ENCODE data around the gene ADGRV1.
"Not testable (repeated sequence)": the region's sequence is repeated elsewhere in the genome, so short reads cannot be mapped to it uniquely, and the experiment has no call there.

ADGRV1 gene

DNA sequence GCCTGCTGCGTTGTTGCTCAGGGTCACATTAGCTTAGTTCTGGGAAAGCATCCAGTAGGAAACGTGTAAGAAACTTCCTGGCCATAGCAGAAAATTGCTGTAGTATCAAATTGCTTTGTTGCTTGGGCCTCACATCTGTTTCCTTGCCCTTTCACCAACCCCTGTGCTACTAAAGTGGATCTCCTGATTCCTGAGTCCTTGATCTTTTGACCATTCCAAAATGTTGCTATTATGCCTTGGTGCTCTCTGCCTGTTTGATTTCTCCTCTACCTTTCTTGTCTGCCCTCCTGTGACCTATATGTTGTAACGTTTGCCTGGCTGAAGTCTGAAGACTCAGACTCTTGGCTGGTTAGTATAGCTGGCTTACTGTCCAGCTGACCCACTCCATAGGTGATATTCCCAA is 350.5 kb downstream of the ADGRV1 start:
- no peak for DNase-seq (ENCODE audit: low read depth)

GRCh38 chr5:90909940-90910339 is 351.3 kb downstream of the ADGRV1 start:
- no peak for DNase-seq (ENCODE audit: low read depth)

DNA sequence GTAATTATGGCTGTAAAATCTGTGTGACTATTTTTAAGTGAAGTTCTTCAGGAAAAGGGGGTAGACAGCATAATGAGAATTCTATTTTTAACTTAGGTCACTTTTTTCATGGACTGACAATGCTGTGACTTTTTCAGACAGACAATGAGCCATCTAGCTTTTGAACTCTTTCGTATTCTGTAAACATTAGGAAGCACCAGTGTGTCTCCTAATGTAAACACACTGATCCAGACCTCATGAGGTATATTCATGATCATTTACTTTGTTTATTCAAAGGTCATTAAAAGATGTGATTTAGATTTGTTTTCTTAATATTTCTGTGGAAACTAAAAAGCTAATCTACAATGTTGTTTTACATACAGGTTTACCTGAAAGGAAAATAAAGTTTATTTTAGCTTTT is 352.6 kb downstream of the ADGRV1 start:
- DNase-seq (ENCODE audit: low read depth) = no peak

GRCh38 chr5:90912476-90912875 is 353.9 kb downstream of the ADGRV1 start:
- DNase-seq (ENCODE audit: low read depth) = no peak

GRCh38 chr5:90915393-90915792 is 356.8 kb downstream of the ADGRV1 start:
- DNase-seq (ENCODE audit: low read depth) = no peak

DNA sequence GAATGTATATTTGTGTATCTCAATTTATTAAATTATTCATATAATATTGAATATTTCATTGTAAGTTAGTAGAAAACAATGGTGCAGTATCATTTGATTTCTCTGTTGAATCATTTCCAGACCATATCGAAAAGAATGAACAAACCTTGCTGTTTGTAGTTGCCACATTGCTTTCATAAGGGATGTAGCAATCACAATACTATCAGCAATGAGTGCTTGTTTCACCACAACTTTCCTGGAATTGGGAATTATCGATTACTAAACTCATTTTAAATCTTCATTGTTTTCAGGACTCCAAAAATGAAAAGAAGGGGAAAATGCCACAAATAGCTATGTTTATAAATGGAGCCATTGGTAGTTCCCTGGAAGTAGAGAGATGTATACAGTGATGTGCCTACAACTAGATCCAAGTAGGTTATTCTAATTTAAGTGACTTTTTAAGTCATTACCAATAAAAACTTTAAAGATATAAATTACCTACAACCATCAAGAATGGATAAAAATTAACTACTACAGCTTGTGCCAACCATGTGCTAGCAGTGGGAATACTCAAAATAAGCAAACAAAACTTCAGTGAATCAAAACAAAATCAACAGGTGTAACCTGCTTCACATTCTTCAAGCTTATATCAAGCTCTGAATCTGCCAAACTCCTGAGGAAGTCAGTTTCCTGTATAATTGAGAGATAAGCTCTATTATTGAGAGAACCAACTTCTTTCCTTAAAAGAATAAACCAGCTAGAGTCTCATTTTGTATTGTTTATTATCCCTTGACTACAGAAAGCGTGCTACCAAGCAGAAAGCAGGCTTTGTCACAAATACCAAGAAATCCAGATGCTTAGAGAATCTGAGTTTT is 358.6 kb downstream of the ADGRV1 start:
- DNase-seq (ENCODE audit: low read depth) = no peak

DNA sequence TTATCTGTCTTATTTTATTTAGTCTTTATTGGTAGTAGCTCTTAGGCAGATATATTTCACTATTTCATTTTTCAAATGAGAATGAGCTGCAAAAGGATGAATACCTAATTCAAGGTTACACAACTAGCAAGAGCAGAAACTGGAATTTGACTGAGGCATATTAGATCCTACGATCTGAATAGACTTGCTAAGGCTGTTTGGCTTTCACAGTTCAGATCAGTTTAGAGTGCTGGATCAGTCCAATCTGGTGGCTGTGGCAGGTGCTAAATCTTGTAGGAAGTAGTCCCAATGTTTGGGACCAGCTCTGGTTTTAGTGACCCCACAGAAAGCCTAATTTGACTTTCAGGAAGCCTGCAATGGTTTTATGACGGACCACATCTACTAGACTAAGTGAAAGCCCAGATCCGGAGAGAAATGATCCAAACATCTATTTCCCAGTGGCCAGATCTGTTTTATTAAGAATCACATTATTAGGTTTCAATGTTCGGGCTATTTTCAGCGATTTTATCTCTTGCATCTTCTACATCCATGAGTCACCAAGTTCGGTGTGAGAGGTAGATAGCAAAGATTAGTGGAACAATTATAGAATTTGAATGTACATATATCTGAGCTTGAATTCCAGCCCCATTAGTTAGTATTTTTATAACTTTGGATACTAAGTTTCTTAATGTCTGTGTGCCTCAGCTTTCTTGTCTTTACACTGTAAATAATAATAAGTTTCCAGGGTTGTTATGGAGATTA is 359.5 kb downstream of the ADGRV1 start:
- DNase-seq (ENCODE audit: low read depth) = no peak

- no peak for DNase-seq (ENCODE audit: low read depth)
Observed at GRCh38 chr5:90921418-90921973, 362.9 kb downstream of the ADGRV1 start.

DNA sequence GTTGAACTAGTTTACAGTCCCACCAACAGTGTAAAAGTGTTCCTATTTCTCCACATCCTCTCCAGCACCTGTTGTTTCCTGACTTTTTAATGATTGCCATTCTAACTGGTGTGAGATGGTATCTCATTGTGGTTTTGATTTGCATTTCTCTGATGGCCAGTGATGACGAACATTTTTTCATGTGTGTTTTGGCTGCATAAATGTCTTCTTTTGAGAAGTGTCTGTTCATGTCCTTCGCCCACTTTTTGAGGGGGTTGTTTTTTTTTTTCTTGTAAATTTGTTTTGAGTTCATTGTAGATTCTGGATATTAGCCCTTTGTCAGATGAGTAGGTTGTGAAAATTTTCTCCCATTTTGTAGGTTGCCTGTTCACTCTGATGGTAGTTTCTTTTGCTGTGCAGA is 365.6 kb downstream of the ADGRV1 start:
- not testable (repeated sequence) for DNase-seq (ENCODE audit: low read depth)

DNA sequence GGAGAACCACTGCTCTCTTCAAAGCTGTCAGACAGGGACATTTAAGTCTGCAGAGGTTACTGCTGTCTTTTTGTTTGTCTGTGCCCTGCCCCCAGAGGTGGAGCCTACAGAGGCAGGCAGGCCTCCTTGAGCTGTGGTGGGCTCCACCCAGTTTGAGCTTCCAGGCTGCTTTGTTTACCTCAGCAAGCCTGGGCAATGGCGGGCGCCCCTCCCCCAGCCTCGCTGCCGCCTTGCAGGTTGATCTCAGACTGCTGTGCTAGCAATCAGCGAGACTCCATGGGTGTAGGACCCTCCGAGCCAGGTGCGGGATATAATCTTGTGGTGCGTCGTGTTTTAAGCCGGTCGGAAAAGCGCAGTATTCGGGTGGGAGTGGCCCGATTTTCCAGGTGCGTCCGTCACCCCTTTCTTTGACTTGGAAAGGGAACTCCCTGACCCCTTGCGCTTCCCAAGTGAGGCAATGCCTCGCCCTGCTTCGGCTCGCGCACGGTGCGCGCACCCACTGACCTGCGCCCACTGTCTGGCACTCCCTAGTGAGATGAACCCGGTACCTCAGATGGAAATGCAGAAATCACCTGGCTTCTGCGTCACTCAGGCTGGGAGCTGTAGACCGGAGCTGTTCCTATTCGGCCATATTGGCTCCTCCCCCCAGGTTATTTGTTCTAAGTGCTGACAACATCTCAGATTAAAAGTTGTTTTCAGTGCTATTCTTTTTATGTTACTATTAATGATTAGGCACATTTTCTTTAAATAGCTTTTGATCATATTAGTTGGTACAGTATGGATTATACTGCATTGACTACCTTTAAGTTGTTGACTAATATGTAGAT is 370.6 kb downstream of the ADGRV1 start:
- DNase-seq (ENCODE audit: low read depth) = not testable (repeated sequence)

DNA sequence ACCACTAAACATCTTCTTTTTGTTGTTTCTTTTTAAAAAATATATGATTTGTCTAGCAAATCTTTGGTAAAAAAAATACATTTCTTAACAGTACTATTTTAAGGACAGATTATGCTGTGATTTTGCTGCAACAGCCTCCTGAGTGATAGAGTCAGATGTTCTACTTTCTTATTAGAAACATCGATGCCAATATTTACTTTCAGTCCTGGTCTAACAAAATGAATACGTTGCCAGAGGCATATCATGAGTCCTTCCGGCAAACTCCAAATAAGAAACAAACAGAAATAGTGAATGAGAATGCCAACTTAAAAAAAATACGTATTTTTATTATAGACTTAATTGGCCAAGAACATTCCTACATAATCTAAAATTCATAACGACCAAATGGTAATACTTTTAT is 371.5 kb downstream of the ADGRV1 start:
- no peak for DNase-seq (ENCODE audit: low read depth)

DNA sequence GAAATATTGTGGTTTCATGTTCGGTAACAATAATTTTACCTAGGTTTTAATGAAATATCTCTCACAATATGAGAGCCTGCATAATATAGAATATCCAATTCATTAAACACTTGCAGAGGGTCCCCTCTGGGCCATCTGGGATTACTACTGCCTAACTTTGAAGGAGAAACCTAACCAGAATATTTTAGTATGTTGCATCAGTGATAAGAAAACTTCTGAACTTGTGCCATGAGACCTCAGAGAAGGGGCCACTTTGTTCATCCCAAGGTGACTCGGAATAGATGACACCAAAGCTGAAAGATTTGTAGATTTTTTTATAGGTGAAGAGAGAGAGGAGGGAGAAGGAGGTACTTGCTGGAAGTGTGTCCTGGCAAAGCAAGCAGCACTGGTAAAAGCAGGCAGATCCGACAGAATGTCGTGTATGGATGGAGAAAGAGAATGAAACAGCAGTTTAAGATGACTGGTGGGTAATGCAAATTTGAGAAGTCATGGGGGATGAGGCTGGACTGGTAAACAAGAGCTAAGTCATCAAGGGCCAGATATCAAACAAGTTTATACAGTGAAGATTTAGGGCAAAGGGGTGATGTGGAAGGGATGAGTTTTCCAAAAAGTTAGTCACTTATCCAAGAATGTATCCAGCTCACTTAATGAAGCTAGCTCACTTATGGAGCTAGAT is 372.3 kb downstream of the ADGRV1 start:
- no peak for DNase-seq (ENCODE audit: low read depth)

DNA sequence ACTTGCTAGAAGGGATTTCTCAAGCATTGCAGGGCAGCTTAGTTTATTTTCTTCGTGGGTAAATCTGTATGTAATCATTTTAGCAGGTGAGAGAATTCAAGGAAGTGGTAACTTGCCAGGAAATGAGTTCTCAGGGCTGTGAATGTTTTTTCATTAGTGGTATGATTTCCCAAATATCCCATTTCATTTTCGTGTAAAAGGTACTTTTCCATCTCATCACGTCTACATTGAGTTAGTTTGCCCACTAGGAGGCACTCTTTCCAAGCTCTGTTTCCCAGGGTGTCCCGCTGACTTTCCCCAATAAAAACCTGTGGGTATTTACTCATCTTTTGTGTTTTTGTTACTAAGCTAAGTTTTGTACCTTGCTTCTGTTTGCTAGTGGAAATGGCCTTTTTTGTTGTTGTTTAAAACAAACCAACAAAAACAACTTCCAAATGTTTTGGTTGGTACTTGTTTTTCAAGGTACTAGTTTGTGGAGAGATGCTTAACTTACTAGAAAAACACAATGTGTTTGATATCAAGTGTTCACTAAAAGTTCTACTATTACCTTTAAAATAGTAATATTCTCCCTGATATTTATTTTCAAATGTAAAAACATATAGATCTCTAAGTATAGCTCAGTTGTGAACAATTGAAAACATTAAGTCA is 373.6 kb downstream of the ADGRV1 start:
- peak; percentile 64 for DNase-seq (ENCODE audit: low read depth)

DNA sequence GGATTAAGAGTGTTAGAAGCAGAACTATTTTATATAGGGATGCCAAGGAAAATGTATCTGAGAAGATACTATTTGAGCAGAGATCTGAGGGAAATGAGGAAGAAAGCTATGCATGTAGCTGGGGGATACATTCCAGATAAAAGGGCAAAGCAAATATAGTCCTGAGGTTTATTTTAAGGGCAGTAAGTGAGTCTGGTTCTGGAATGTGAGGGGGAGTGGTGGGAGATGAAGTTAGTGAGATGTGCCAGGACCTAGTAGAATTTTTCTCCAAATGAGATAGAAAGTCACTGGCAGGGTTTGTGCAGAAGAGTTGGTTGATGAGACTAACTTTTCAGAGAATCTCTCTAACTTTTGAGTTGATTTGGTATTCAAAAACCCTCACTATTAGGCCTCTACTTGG is 374.7 kb downstream of the ADGRV1 start:
- peak; percentile 3 for DNase-seq (ENCODE audit: low read depth)

GRCh38 chr5:90934091-90934719 is 375.6 kb downstream of the ADGRV1 start:
- no peak for DNase-seq (ENCODE audit: low read depth)

DNA sequence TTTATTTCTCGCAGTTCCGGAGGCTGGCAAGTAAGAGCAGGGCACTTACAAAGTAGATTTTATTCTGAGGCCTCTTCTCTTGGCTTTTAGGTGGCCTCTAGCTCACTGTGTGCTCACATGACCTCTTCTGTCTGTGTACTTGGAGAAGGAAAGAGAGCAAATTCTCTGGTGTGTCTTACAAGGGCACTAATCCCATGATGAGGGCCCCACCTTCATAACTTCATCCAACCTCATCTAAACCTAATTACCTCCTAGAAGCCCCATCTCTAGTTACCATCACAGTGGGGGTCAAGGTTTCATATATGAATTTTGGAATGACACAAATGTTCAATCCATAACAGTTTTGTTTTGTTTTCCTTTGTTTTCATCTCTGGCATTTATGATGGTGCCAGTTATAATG is 376.1 kb downstream of the ADGRV1 start:
- DNase-seq (ENCODE audit: low read depth) = no peak

DNA sequence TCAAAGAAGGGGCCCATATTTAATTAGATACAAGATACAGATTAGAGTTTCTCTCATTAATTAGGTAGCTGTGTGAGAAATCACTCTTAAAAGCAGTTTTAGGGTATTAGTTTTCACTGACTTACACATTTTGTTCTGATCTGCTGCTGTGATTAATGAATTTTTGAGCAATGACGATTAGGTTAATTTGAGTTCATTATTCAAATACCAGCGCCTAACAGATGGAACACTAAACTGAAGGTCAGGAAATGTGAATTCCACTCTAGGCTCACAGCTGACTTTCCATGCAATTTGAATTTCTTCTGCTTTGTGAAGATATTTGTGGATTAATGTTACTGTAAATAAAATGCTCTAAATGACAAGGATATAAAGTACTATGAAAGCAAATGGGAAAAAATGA is 380.6 kb downstream of the ADGRV1 start:
- peak; percentile 43 for DNase-seq (ENCODE audit: low read depth)

DNA sequence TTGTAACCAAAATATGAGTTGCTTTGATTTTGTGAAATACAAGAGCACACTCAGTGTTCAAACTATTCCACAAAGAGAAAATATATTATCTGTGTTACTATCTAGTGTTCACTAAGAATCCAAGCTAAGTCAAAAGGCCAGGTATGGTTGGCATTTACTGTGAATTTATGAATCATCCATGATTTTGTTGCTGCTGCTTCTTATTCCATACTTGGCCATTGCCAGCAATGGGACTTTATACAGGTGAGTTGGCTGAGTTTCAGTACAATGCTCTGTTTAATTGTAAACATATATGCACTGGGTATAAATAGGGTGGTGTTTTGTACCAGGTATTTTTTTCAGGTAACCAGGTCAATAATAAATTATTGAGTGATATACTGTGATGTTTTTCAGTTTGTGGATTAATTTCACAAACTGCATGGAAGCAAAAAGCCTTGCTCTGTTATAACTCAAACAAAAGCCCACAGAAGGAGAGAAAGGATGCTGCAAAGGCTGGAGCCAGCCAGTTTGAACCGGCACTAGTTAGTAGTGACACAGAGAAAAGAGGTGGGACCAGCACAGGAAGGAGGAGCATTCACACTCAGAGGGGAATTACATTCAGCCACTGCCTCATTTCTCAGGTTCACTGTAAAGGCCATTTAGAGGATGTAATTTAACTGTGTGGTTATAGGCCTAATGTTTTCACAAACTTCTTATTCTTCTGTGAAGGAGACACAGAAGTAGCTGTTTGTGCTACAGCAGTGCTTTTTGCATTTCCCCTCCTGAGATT is 381.8 kb downstream of the ADGRV1 start:
- DNase-seq (ENCODE audit: low read depth) = peak; percentile 35

DNA sequence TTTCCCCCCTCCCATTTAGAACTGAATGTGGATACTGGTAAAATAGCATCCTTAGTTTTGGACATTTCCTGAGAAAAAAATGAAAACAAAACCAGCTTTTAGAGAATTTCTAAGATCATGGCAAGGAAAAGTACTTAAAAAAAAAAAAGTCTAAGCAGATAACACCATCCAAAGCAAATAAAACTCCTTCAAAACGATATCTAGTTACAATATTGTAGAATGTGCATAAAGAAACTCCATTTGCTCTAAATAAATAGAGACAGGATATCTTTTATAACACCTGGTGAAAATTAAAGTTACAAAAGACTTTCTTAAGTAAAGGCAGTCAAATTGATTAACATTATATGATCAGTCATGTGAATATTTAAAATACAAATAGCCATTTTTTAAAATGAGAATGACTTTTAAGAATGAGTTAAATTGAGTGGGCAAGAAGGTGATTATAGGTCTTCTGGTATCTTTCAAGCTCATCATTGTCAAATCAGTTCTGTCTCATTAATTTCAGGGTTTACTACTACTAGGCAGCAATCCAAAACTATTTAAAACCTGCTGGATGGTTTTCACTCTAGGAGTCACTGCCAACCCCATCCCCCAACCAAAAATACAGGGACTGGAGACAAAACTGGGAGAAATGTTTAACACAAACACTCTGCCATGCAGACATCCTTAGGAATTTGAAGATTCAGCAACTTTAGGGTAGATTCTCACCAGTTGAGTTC is 382.6 kb downstream of the ADGRV1 start:
- peak; percentile 1 for DNase-seq (ENCODE audit: low read depth)

All from EH (cell line).